Tibial nerve (tissue), 4 donors: ENCODE results near the gene PDE3A. TPM values are rescaled to one million over a fixed set of nuclear protein-coding genes. Genes with fewer than 3 reads are reported as not detected.

ENCODE experiments used
- DNase-seq, 2 donors: peaks; one replicate each; pipeline ENCODE4 v3.0.0-alpha.2; 2019; ENCODE audit warnings: low spot score in 2 of 2
- H3K27ac ChIP-seq, 4 donors: fragments of 200-600 bp; sonication (generic) in 3 of 4; one replicate each; pipeline ENCODE4 v1.5.1; 2017 to 2019; ENCODE audit warnings: mild to moderate bottlenecking in 1 of 4
- H3K27me3 ChIP-seq, 2 donors: fragments of 200-600 bp; sonication (generic) in 1 of 2; one replicate each; pipeline versions ENCODE4 v1.5.1 to v1.6.0; 2017 to 2019
- H3K36me3 ChIP-seq, 3 donors: fragments of 200-600 bp; sonication (generic); one replicate each; pipeline ENCODE4 v1.5.1; 2018 to 2019
- H3K4me1 ChIP-seq, 4 donors: fragments of 200-600 bp; sonication (generic) in 3 of 4; one replicate each; pipeline ENCODE4 v1.5.1; 2017 to 2019
- H3K4me3 ChIP-seq, 4 donors: fragments of 200-600 bp; sonication (generic) in 3 of 4; one replicate each; pipeline ENCODE4 v1.5.1; 2017 to 2019; ENCODE audit warnings: mild to moderate bottlenecking in 1 of 4, moderate library complexity in 1 of 4
- H3K9me3 ChIP-seq, 4 donors: fragments of 200-600 bp; sonication (generic) in 3 of 4; one replicate each; pipeline ENCODE4 v1.5.1; 2017 to 2019
- CTCF ChIP-seq, 5 experiments: fragments of 200-600 bp in 3 of 5; fragments of 450-650 bp in 2 of 5; sonication (generic) in 3 of 5; IDR thresholded peaks; one replicate each; pipeline ENCODE4 v1.5.1; 2016 to 2019; ENCODE audit warnings: antibody characterized with exemption in 5 of 5, mild to moderate bottlenecking in 3 of 5, moderate library complexity in 2 of 5
- EP300 ChIP-seq, 2 donors: sonication (generic); formaldehyde crosslinking; IDR thresholded peaks; one replicate each; pipeline ENCODE4 v1.6.1; 2017; ENCODE audit warnings: antibody characterized with exemption in 2 of 2, mild to moderate bottlenecking in 1 of 2
- POLR2A ChIP-seq, 2 donors: fragments of 450-650 bp; IDR thresholded peaks; one replicate each; pipeline ENCODE4 v1.6.1; 2017; ENCODE audit warnings: antibody characterized with exemption in 2 of 2, mild to moderate bottlenecking in 2 of 2, moderate library complexity in 2 of 2
- WGBS, 2 donors: methylation state at CpG; one replicate each; pipeline ENCODE4 v1.1.5; 2018; 5-methylcytosine and 5-hydroxymethylcytosine counted together
- total RNA-seq, 4 donors: library from RNA; depleted of rRNA; stranded (reverse); fragments of >200 nt; gene quantifications; one replicate each; pipeline ENCODE4 v1.1.0, GENCODE V29; 2016

PDE3A gene
- total RNA-seq, 4 donors from 2014 or later, result 11.4 to 17.6 (median 12.9) TPM

- DNase-seq, result no peak
- Histone ChIP-seq H3K9me3 (no peaks in the 10 kb centered on the region), H3K4me1 (peaks cover 0 to 7% (median 0%) of the 10 kb centered on the region in 4 donors), H3K27ac (no peak overlapping the region), H3K36me3 (no peaks in the 10 kb centered on the region), H3K27me3 (no peaks in the 10 kb centered on the region), H3K4me3 (no peak overlapping the region)
- WGBS, 2 donors, result 78 to 79% methylated on average over 3 of the region's 3 CpGs
- no peak for TF ChIP-seq POLR2A (IDR thresholded peaks at IDR 0.05)
- TF ChIP-seq CTCF (IDR thresholded peaks at IDR 0.05), result no peak
- TF ChIP-seq EP300 (IDR thresholded peaks at IDR 0.05), result no peak
Measured at GRCh38 chr12:20497707-20498106, 129.4 kb downstream of the PDE3A start.

- Histone ChIP-seq H3K4me3 (no peak overlapping the region), H3K27ac (no peak overlapping the region), H3K4me1 (no peaks in the 10 kb centered on the region), H3K27me3 (no peaks in the 10 kb centered on the region), H3K36me3 (no peaks in the 10 kb centered on the region), H3K9me3 (no peaks in the 10 kb centered on the region)
- DNase-seq, result no peak
- 95 to 96% methylated on average over 2 of the region's 2 CpGs for WGBS, 2 donors
- TF ChIP-seq POLR2A (IDR thresholded peaks at IDR 0.05), result no peak
- no peak for TF ChIP-seq EP300 (IDR thresholded peaks at IDR 0.05)
- no peak for TF ChIP-seq CTCF (IDR thresholded peaks at IDR 0.05)
Measured at GRCh38 chr12:20501958-20502357, 133.6 kb downstream of the PDE3A start.

- Histone ChIP-seq H3K9me3 (no peaks in the 10 kb centered on the region), H3K27me3 (no peaks in the 10 kb centered on the region), H3K36me3 (no peaks in the 10 kb centered on the region), H3K4me3 (no peak overlapping the region), H3K27ac (no peak overlapping the region), H3K4me1 (no peaks in the 10 kb centered on the region)
- TF ChIP-seq EP300 (IDR thresholded peaks at IDR 0.05), result no peak
- TF ChIP-seq CTCF (IDR thresholded peaks at IDR 0.05), result no peak
- no peak for TF ChIP-seq POLR2A (IDR thresholded peaks at IDR 0.05)
- DNase-seq, result no peak
- WGBS, 2 donors, result 57 to 60% methylated on average over 1 of the region's 1 CpG
Measured at GRCh38 chr12:20503858-20504257, 135.5 kb downstream of the PDE3A start.

GRCh38 chr12:20505056-20505455 lies 136.7 kb downstream of the PDE3A start:
- H3K36me3 ChIP-seq, result no peaks in the 10 kb centered on the region
- no peaks in the 10 kb centered on the region for H3K27me3 ChIP-seq
- no peaks in the 10 kb centered on the region for H3K4me1 ChIP-seq
- DNase-seq, result no peak
- H3K9me3 ChIP-seq, result no peaks in the 10 kb centered on the region
- no peak overlapping the region for H3K4me3 ChIP-seq
- TF ChIP-seq CTCF (IDR thresholded peaks at IDR 0.05) (no peak), EP300 (IDR thresholded peaks at IDR 0.05) (no peak), POLR2A (IDR thresholded peaks at IDR 0.05) (no peak)
- H3K27ac ChIP-seq, result no peak overlapping the region

- H3K4me3 ChIP-seq, result no peak overlapping the region
- TF ChIP-seq CTCF (IDR thresholded peaks at IDR 0.05), result no peak
- TF ChIP-seq POLR2A (IDR thresholded peaks at IDR 0.05), result no peak
- TF ChIP-seq EP300 (IDR thresholded peaks at IDR 0.05), result no peak
- H3K27ac ChIP-seq, result no peak overlapping the region
- H3K27me3 ChIP-seq, result no peaks in the 10 kb centered on the region
- H3K9me3 ChIP-seq, result no peaks in the 10 kb centered on the region
- WGBS, 2 donors, result 72 to 73% methylated on average over 3 of the region's 3 CpGs
- H3K4me1 ChIP-seq, result no peaks in the 10 kb centered on the region
- DNase-seq, result no peak
- H3K36me3 ChIP-seq, result no peaks in the 10 kb centered on the region
Measured at GRCh38 chr12:20507056-20507455, 138.7 kb downstream of the PDE3A start.
